Lower leg skin (tissue), 4 donors: ENCODE measurements around the gene EYS. TPM values are rescaled to one million over a fixed set of nuclear protein-coding genes. Genes with fewer than 3 reads are reported as not detected.

Source experiments
- DNase-seq, 2 donors: peaks; one replicate each; pipeline ENCODE4 v3.0.0-alpha.2; 2019; ENCODE audit warnings: low spot score in 2 of 2
- H3K4me3 ChIP-seq: fragments of 200-600 bp; sonication (generic); 2 replicates; pipeline ENCODE4 v1.5.1; 2017; ENCODE audit warnings: mild to moderate bottlenecking, low read depth; ENCODE audit not compliant: poor library complexity, severe bottlenecking
- CTCF ChIP-seq, 3 donors: fragments of 450-650 bp; IDR thresholded peaks; one replicate each; pipeline ENCODE4 v1.5.1; 2016; ENCODE audit warnings: antibody characterized with exemption in 3 of 3, mild to moderate bottlenecking in 3 of 3, moderate library complexity in 2 of 3
- POLR2A ChIP-seq, 2 donors: fragments of 450-650 bp; IDR thresholded peaks; one replicate each; pipeline ENCODE4 v1.6.1; 2016 to 2017; ENCODE audit warnings: antibody characterized with exemption in 2 of 2, mild to moderate bottlenecking in 1 of 2, moderate library complexity in 1 of 2
- WGBS, 2 donors: methylation state at CpG; one replicate each; pipeline ENCODE4 v1.1.5; 2018; 5-methylcytosine and 5-hydroxymethylcytosine counted together
- intact Hi-C: fragments of 100-400 bp; cut with DNase I; formaldehyde crosslinking; loops from one replicate; pipeline ENCODE4 v1.15.0; 2023; ENCODE audit warnings: low total_unique reads
- total RNA-seq, 4 donors: library from RNA; depleted of rRNA; stranded (reverse); fragments of >200 nt; gene quantifications; one replicate each; pipeline ENCODE4 v1.1.0, GENCODE V29; 2016

EYS gene
- total RNA-seq, 4 donors from 2014 or later, result 0.04 TPM; not detected in 3

GRCh38 chr6:65186826-65187225, 520.2 kb downstream of the EYS start:
- intact Hi-C loops, result no loop called here

GRCh38 chr6:65182681-65183080, 524.3 kb downstream of the EYS start:
- H3K4me3 ChIP-seq, result no peak overlapping the region
- DNase-seq, result no peak
- TF ChIP-seq POLR2A (IDR thresholded peaks at IDR 0.05), result no peak
- no peak for TF ChIP-seq CTCF (IDR thresholded peaks at IDR 0.05)
- intact Hi-C loops, result no loop called here
- WGBS, 2 donors, result 85 to 94% methylated on average over 2 of the region's 2 CpGs

More at GRCh38 chr6:65186826-65187225, 520.2 kb downstream of the EYS start:
- no peak for DNase-seq
- no peak overlapping the region for H3K4me3 ChIP-seq
- WGBS, 2 donors, result 36 to 52% methylated on average over 1 of the region's 1 CpG
- TF ChIP-seq CTCF (IDR thresholded peaks at IDR 0.05), result no peak
- TF ChIP-seq POLR2A (IDR thresholded peaks at IDR 0.05), result no peak

GRCh38 chr6:65170273-65170672, 536.8 kb downstream of the EYS start:
- H3K4me3 ChIP-seq, result no peak overlapping the region
- no peak for DNase-seq
- WGBS, 2 donors, result 46 to 71% methylated on average over 2 of the region's 2 CpGs
- intact Hi-C loops, result no loop called here
- no peak for TF ChIP-seq CTCF (IDR thresholded peaks at IDR 0.05)
- TF ChIP-seq POLR2A (IDR thresholded peaks at IDR 0.05), result no peak

- WGBS, 2 donors, result 23 to 39% methylated on average over 1 of the region's 1 CpG
- DNase-seq, result no peak
- H3K4me3 ChIP-seq, result no peak overlapping the region
- intact Hi-C loops, result no loop called here
- TF ChIP-seq POLR2A (IDR thresholded peaks at IDR 0.05), result no peak
- TF ChIP-seq CTCF (IDR thresholded peaks at IDR 0.05), result no peak
These were observed 545.4 kb downstream of the EYS start for GRCh38 chr6:65161661-65162060.

GRCh38 chr6:65157025-65157424, 550.0 kb downstream of the EYS start:
- TF ChIP-seq POLR2A (IDR thresholded peaks at IDR 0.05) (no peak), CTCF (IDR thresholded peaks at IDR 0.05) (no peak)
- H3K4me3 ChIP-seq, result no peak overlapping the region
- WGBS, 2 donors, result 47 to 57% methylated on average over 3 of the region's 3 CpGs
- intact Hi-C loops, result no loop called here
- DNase-seq, result no peak

- no peak for TF ChIP-seq CTCF (IDR thresholded peaks at IDR 0.05)
- no peak for TF ChIP-seq POLR2A (IDR thresholded peaks at IDR 0.05)
- no peak for DNase-seq
- intact Hi-C loops, result no loop called here
- 55 to 66% methylated on average over 1 of the region's 1 CpG for WGBS, 2 donors
- no peak overlapping the region for H3K4me3 ChIP-seq
These were observed 551.9 kb downstream of the EYS start for GRCh38 chr6:65155083-65155482.
